Vagina (tissue), 2 donors: ENCODE data around the gene HAPLN2.

Source experiments
- POLR2A ChIP-seq, 2 donors: fragments of 450-650 bp; IDR thresholded peaks; one replicate each; pipeline ENCODE4 v1.6.1; 2017; ENCODE audit warnings: antibody characterized with exemption in 2 of 2, mild to moderate bottlenecking in 2 of 2, moderate library complexity in 2 of 2
- POLR2AphosphoS5 ChIP-seq, 2 donors: sonication (generic); formaldehyde crosslinking; IDR thresholded peaks; one replicate each; pipeline ENCODE4 v1.9.0; 2017; ENCODE audit warnings: antibody characterized with exemption in 2 of 2, mild to moderate bottlenecking in 2 of 2, low read depth in 1 of 2; ENCODE audit not compliant: insufficient read depth in 1 of 2
- TF ChIP-seq, protein P1 (sequence below), 3 experiments: fragments of 450-650 bp in 2 of 3; fragments of 200-600 bp in 1 of 3; sonication (generic) in 1 of 3; IDR thresholded peaks; one replicate each; pipeline ENCODE4 v1.5.1; 2017 to 2019; ENCODE audit warnings: antibody characterized with exemption in 3 of 3, mild to moderate bottlenecking in 2 of 3, moderate library complexity in 2 of 3

DNA sequence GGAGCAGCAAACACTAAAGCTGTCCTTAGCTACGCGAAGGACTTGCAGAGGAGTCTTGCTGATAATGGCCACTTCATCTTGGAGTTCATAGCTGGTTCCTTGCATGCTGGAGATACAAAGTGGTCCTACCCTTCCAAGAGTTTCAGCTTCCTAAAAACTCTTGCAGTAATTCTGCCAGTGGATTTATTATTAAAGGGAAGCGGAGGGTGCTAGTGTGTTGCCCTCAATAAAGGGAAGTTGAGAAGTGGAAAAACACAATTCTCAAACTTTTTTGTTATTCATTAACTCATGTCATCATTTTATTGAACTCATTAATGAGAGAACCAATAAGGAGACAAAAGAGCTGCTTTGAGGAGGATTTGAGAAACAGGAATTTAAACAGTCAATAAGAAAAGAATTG lies 6.5 kb upstream of the HAPLN2 start:
- TF ChIP-seq, protein P1, sequence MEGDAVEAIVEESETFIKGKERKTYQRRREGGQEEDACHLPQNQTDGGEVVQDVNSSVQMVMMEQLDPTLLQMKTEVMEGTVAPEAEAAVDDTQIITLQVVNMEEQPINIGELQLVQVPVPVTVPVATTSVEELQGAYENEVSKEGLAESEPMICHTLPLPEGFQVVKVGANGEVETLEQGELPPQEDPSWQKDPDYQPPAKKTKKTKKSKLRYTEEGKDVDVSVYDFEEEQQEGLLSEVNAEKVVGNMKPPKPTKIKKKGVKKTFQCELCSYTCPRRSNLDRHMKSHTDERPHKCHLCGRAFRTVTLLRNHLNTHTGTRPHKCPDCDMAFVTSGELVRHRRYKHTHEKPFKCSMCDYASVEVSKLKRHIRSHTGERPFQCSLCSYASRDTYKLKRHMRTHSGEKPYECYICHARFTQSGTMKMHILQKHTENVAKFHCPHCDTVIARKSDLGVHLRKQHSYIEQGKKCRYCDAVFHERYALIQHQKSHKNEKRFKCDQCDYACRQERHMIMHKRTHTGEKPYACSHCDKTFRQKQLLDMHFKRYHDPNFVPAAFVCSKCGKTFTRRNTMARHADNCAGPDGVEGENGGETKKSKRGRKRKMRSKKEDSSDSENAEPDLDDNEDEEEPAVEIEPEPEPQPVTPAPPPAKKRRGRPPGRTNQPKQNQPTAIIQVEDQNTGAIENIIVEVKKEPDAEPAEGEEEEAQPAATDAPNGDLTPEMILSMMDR (IDR thresholded peaks at IDR 0.05), result no peak
- no peak for TF ChIP-seq POLR2AphosphoS5 (IDR thresholded peaks at IDR 0.05; ENCODE audit: insufficient read depth in 1 of 2, low read depth in 1 of 2)
- TF ChIP-seq POLR2A (IDR thresholded peaks at IDR 0.05), result no peak
